ENCODE data around the gene WIPF1.

Gene WIPF1

DNA sequence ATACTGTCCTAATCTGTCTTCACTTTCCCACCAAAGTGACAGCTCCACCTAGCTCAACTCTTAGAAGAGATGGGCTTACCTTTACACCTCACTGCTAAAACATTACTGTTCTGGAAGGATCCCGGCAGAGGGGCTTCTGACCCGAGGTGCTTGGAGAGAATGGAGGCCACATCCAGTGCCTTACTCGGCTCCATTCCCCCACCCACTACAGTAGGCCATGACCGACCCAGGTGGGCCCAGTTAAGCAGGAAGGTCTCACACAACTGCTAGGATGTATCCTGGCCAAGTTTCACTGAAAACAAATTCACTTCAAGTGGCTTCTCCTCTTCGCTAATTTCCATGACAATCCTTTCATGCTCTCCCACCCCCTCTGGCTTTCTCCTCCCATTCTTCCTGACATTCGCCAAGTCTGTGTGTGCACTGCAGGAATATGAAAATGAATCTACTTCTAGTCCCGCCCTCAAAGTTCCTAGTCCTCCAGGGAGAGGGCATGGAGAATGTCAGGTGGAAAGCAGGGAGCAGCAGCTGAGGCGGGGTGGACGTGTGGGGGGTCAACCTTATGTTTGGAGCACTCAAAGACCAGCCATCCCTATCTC is 11.8 kb downstream of the WIPF1 start:
- H3K4me3 ChIP-seq (ENCODE audit: low read length) = no peak overlapping the region

DNA sequence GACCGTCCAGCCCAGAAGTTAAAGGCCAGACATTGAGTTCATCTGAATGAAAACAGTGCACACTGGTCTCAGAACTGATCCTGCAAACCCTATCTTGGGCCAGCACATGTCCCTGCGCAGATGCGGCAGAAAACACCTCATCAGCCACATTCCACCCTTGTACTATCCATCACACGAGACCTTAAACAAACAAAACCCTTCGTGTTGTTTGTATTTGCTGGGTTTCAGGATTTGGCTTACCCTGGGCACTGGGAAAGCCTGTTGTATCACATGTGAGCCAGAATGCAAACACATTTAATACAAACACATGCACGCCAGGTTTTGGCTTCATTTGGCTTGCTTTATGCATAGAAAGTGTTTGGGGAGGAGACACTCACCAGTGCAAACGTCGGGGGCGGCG is 12.5 kb downstream of the WIPF1 start:
- DNase-seq (ENCODE audit: low read depth) = no peak
- TF ChIP-seq, protein P1, sequence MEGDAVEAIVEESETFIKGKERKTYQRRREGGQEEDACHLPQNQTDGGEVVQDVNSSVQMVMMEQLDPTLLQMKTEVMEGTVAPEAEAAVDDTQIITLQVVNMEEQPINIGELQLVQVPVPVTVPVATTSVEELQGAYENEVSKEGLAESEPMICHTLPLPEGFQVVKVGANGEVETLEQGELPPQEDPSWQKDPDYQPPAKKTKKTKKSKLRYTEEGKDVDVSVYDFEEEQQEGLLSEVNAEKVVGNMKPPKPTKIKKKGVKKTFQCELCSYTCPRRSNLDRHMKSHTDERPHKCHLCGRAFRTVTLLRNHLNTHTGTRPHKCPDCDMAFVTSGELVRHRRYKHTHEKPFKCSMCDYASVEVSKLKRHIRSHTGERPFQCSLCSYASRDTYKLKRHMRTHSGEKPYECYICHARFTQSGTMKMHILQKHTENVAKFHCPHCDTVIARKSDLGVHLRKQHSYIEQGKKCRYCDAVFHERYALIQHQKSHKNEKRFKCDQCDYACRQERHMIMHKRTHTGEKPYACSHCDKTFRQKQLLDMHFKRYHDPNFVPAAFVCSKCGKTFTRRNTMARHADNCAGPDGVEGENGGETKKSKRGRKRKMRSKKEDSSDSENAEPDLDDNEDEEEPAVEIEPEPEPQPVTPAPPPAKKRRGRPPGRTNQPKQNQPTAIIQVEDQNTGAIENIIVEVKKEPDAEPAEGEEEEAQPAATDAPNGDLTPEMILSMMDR (conservative IDR thresholded peaks at IDR 0.05; ENCODE audit: low read length) = no peak
- H3K4me3 ChIP-seq (ENCODE audit: low read length) = no peak overlapping the region

More for the DNA sequence above, 11.8 kb downstream of the WIPF1 start:
- TF ChIP-seq, protein P1 (conservative IDR thresholded peaks at IDR 0.05; ENCODE audit: low read length) = no peak
- no peak for DNase-seq (ENCODE audit: low read depth)

DNA sequence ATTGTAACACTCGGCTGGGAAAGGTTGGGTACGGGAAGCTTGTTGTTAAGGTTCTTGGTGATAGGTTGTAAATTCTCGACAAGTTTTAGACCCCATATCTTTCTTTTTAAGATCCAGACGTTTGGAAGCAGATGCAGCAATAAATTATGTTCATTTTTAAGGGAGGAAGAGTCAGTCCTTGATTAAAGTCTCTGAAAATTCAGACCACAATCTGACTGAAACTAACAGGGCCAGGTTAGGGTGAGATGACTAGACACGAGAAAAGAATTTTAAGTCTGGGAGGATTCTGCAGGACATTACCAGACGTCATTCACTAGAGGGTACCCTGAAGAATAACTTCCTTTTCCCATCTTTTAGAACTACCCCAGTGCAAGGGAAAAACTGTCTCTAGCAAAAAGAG is 16.1 kb downstream of the WIPF1 start:
- no peak for DNase-seq (ENCODE audit: low read depth)
- TF ChIP-seq, protein P1 (conservative IDR thresholded peaks at IDR 0.05; ENCODE audit: low read length) = no peak
- H3K4me3 ChIP-seq (ENCODE audit: low read length) = no peak overlapping the region

DNA sequence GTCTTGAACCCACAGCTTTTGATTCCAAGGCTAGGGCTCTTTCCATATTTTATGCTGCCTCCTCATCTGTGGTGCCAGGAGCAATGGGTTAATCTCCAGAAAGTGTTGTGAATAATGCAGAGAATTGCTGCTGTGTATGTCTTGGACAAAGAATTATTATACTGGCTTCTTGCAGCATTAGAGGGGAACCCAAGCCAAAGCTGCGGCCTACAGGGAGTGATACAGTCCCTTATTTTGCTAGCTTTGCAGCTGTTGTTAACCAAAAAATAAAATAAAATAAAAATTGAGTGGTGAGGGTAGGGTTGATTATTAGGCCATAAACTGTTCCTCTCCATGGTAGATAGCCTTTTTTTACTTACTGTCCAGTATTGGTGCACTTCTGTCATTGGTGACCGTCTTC is 16.7 kb downstream of the WIPF1 start:
- TF ChIP-seq, protein P1 (conservative IDR thresholded peaks at IDR 0.05; ENCODE audit: low read length) = no peak
- H3K4me3 ChIP-seq (ENCODE audit: low read length) = no peak overlapping the region
- DNase-seq (ENCODE audit: low read depth) = no peak

DNA sequence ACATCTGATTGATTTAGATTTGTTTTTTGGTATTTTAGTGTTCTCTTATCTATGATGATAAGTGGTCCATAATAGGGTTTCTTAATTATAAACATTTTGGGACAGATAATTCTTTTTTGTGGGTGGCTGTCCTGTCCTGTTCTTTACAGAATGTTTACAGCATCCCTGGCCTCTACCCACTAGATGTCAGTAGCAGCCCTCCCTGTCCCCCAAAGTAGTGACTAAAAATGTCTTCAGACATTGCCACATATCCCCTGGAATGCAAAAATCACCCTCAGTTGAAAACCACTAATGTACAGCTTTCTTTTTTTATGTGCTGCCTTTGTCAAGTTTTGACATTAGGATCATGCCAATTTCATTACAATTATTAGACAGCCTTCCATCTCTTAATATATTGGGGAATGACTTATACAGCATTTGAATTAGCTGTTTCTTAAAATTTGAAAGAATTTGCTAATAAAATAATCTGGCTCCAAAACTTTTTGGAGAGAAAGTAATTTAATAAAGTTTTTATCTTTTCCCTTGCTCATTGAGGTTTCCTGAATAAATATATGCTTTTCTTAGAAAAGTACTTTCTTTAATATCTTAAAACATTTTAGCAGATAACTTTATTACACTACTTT is 19.5 kb downstream of the WIPF1 start:
- no peak overlapping the region for H3K4me3 ChIP-seq (ENCODE audit: low read length)
- peak; percentile 82 for DNase-seq (ENCODE audit: low read depth)
- TF ChIP-seq, protein P1 (conservative IDR thresholded peaks at IDR 0.05; ENCODE audit: low read length) = peak; percentile 92

DNA sequence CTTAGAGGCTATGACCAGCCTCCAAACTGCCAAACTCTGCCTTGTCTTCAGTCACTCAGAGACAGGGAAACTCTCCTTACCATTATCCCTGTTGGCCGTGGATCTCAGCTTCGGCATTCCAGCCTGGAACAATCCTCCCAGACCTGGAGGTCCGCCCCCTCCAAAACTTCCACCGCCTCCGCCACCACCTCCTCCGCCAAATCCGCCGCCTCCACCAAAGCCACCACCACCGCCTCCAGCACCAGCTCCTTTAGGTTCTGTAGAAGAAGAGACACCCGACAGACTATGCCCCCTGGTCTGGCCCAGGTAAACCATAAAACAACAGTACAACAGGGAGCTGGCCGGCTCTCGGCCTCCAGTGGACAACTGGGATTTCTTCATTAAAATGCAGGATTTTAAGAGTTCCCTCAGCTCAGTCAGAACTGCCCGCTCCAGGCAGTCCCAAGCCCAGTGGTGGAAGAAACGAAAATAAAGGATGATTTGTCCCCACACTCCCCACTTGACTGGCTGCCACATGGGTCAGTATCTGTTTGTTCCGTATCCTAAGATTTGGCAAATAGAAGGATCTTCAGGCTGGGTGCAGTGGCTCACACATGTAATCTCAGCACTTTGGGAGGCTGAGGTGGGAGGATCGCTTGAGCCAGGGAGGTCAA is 22.4 kb downstream of the WIPF1 start:
- H3K4me3 ChIP-seq (ENCODE audit: low read length) = no peak overlapping the region
- DNase-seq (ENCODE audit: low read depth) = no peak
- TF ChIP-seq, protein P1 (conservative IDR thresholded peaks at IDR 0.05; ENCODE audit: low read length) = no peak

DNA sequence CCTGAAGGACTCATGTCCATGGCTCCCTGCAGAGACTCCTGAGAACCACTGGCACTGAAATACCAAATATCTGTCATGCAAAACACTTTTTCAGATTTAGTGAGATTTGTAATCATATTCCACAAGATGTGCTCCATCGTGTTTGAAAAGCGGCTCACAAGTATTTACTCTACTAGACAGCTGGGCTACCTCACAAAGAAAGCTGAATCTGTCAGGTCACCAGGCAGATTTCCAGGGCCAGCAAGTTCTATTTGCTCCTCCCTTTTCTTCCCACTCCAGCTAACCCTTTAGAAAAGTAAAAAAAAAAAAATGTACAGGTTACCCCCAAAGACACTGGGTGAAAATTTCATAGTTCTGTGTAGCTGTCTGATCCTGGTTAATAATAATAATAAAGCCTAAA is 22.9 kb downstream of the WIPF1 start:
- no peak for DNase-seq (ENCODE audit: low read depth)
- TF ChIP-seq, protein P1 (conservative IDR thresholded peaks at IDR 0.05; ENCODE audit: low read length) = no peak
- H3K4me3 ChIP-seq (ENCODE audit: low read length) = no peak overlapping the region

Data from AG10803 (cell line).